ENCODE data around the gene NDFIP2. TPM values are rescaled to one million over a fixed set of nuclear protein-coding genes. Genes with fewer than 3 reads are reported as not detected.

The NDFIP2 gene
- total RNA-seq, 2 experiments from 2014 or later, result 0.54 to 4.0 TPM

GRCh38 chr13:79530270-79530669, 49.3 kb downstream of the NDFIP2 start:
- Histone ChIP-seq H2AFZ (ENCODE audit: low read length) (no peak overlapping the region), H3K4me2 (ENCODE audit: low read length) (no peak overlapping the region), H3K9me3 (ENCODE audit: low read length) (no peaks in the 10 kb centered on the region), H3K9me2 (ENCODE audit: insufficient read depth, low read length) (no peaks in the 10 kb centered on the region), H4K20me1 (ENCODE audit: insufficient read depth, low read length) (no peaks in the 10 kb centered on the region), H3K4me1 (ENCODE audit: insufficient read depth, low read length, poor library complexity, severe bottlenecking) (no peaks in the 10 kb centered on the region), H3K27ac (ENCODE audit: low read depth, low read length, poor library complexity, severe bottlenecking) (no peak overlapping the region), H3K36me3 (ENCODE audit: insufficient read depth, low read length) (no peaks in the 10 kb centered on the region), H3K79me2 (ENCODE audit: insufficient read depth, low read depth, low read length) (no peaks in the 10 kb centered on the region), H3K4me3 (ENCODE audit: low read depth, low read length, poor library complexity, severe bottlenecking) (no peak overlapping the region)
- no TSS peak for BruUV-seq (replicated peaks)
- CTCF ChIA-PET (ENCODE audit: unreplicated experiment), result no interaction called here
- TF ChIP-seq CTCF (conservative IDR thresholded peaks at IDR 0.05; ENCODE audit: low read length) (no peak), EZH2phosphoT487 (IDR thresholded peaks at IDR 0.05; ENCODE audit: borderline replicate concordance, low read depth, low read length) (no peak)
- intact Hi-C loops (cut with micrococcal nuclease; ENCODE audit: unreplicated experiment), result no loop called here
- no peak for DNase-seq (ENCODE audit: low spot score)
- POLR2A ChIA-PET, result interaction anchor here (0.5 to 0.6 kb wide), 2 partner anchors 23 to 116 kb away, joined by 3 read pairs; no protein-coding TSS in a partner anchor

GRCh38 chr13:79531542-79532254, 50.7 kb downstream of the NDFIP2 start:
- Histone ChIP-seq H3K4me1 (ENCODE audit: insufficient read depth, low read length, poor library complexity, severe bottlenecking) (no peaks in the 10 kb centered on the region), H3K27ac (ENCODE audit: low read depth, low read length, poor library complexity, severe bottlenecking) (no peak overlapping the region), H3K4me2 (ENCODE audit: low read length) (no peak overlapping the region), H3K4me3 (ENCODE audit: low read depth, low read length, poor library complexity, severe bottlenecking) (no peak overlapping the region), H3K79me2 (ENCODE audit: insufficient read depth, low read depth, low read length) (no peaks in the 10 kb centered on the region), H3K9me2 (ENCODE audit: insufficient read depth, low read length) (no peaks in the 10 kb centered on the region), H4K20me1 (ENCODE audit: insufficient read depth, low read length) (no peaks in the 10 kb centered on the region), H3K9me3 (ENCODE audit: low read length) (no peaks in the 10 kb centered on the region), H3K36me3 (ENCODE audit: insufficient read depth, low read length) (no peaks in the 10 kb centered on the region), H2AFZ (ENCODE audit: low read length) (no peak overlapping the region)
- TF ChIP-seq CTCF (conservative IDR thresholded peaks at IDR 0.05; ENCODE audit: low read length) (no peak), EZH2phosphoT487 (IDR thresholded peaks at IDR 0.05; ENCODE audit: borderline replicate concordance, low read depth, low read length) (no peak)
- ChIA-PET CTCF (ENCODE audit: unreplicated experiment) (no interaction called here), POLR2A (no interaction called here)
- no TSS peak for BruUV-seq (replicated peaks)
- no peak for DNase-seq (ENCODE audit: low spot score)
- intact Hi-C loops (cut with micrococcal nuclease; ENCODE audit: unreplicated experiment), result no loop called here

GRCh38 chr13:79532576-79532975, 51.6 kb downstream of the NDFIP2 start:
- Histone ChIP-seq H3K27ac (ENCODE audit: low read depth, low read length, poor library complexity, severe bottlenecking) (no peak overlapping the region), H3K79me2 (ENCODE audit: insufficient read depth, low read depth, low read length) (no peaks in the 10 kb centered on the region), H3K4me1 (ENCODE audit: insufficient read depth, low read length, poor library complexity, severe bottlenecking) (no peaks in the 10 kb centered on the region), H4K20me1 (ENCODE audit: insufficient read depth, low read length) (no peaks in the 10 kb centered on the region), H3K9me2 (ENCODE audit: insufficient read depth, low read length) (no peaks in the 10 kb centered on the region), H3K9me3 (ENCODE audit: low read length) (no peaks in the 10 kb centered on the region), H3K4me2 (ENCODE audit: low read length) (no peak overlapping the region), H3K36me3 (ENCODE audit: insufficient read depth, low read length) (no peaks in the 10 kb centered on the region), H3K4me3 (ENCODE audit: low read depth, low read length, poor library complexity, severe bottlenecking) (no peak overlapping the region), H2AFZ (ENCODE audit: low read length) (no peak overlapping the region)
- CTCF ChIA-PET (ENCODE audit: unreplicated experiment), result no interaction called here
- POLR2A ChIA-PET, result interaction anchor here (0.7 kb wide), 1 partner anchor 9 kb away, joined by 3 read pairs; no protein-coding TSS in a partner anchor
- no peak for DNase-seq (ENCODE audit: low spot score)
- no TSS peak for BruUV-seq (replicated peaks)
- intact Hi-C loops (cut with micrococcal nuclease; ENCODE audit: unreplicated experiment), result no loop called here
- TF ChIP-seq CTCF (conservative IDR thresholded peaks at IDR 0.05; ENCODE audit: low read length), result no peak
- TF ChIP-seq EZH2phosphoT487 (IDR thresholded peaks at IDR 0.05; ENCODE audit: borderline replicate concordance, low read depth, low read length), result no peak

Data from OCI-LY7 (cell line).